ENCODE results near the gene CELF6. TPM values are rescaled to one million over a fixed set of nuclear protein-coding genes. Genes with fewer than 3 reads are reported as not detected.

Gene CELF6
- polyA plus RNA-seq, 1 donor from 2014 or later, result 68.6 TPM

DNA sequence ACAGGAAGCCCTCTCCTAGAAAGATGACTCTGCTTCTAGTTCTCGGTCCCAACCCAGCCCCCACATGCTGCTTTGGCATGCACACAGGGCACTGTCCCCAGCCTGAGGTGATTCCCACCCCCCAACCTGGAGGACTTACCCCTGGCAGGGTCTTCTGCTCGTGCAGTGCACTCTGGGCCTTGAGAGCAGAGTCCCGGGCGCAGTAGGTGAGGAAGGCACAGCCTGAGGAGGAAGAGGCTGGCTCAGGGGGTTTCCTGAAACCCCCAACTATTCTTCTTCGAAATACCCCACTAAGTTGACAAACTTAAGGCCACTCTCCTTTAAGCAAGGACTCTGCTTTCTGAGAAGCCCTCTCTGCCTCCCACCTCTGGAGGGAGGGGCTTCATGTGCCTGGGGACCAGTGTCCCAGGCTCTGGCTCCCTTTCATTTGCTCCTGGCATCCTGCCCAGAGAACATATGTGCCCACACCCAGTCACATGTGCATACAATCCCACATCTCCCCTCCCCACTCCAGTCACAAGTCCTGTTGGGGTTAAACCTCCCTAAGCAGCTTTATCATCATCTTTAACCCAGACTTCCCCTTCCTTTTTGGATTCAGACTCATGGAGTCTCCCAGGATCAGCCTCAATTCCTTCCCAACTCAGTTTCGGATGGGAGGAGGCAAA is 4.1 kb downstream of the CELF6 start:
- Histone ChIP-seq H2AFZ (ENCODE audit: low read depth, low read length) (no peak overlapping the region), H3K9ac (ENCODE audit: low read length) (no peak overlapping the region), H3K4me2 (ENCODE audit: low read length) (no peak overlapping the region), H3K9me2 (ENCODE audit: insufficient read depth, low read length) (no peaks in the 10 kb centered on the region), H3K79me2 (replicated peaks; ENCODE audit: insufficient read depth, low read length) (peaks cover 4% of the 10 kb centered on the region), H3K4me3 (ENCODE audit: low read length) (peak overlapping the region; percentile 15), H3K36me3 (ENCODE audit: insufficient read depth, low read length) (no peaks in the 10 kb centered on the region), H3K27ac (ENCODE audit: low read length) (no peak overlapping the region), H3F3A (ENCODE audit: insufficient read depth, low read length, poor library complexity, severe bottlenecking) (no peaks in the 10 kb centered on the region), H3K27me3 (ENCODE audit: insufficient read depth, low read depth, low read length) (peaks cover 3% of the 10 kb centered on the region), H3K9me3 (ENCODE audit: low read length) (no peaks in the 10 kb centered on the region), H4K20me1 (ENCODE audit: insufficient read depth) (no peaks in the 10 kb centered on the region)
- TF ChIP-seq, protein P1, sequence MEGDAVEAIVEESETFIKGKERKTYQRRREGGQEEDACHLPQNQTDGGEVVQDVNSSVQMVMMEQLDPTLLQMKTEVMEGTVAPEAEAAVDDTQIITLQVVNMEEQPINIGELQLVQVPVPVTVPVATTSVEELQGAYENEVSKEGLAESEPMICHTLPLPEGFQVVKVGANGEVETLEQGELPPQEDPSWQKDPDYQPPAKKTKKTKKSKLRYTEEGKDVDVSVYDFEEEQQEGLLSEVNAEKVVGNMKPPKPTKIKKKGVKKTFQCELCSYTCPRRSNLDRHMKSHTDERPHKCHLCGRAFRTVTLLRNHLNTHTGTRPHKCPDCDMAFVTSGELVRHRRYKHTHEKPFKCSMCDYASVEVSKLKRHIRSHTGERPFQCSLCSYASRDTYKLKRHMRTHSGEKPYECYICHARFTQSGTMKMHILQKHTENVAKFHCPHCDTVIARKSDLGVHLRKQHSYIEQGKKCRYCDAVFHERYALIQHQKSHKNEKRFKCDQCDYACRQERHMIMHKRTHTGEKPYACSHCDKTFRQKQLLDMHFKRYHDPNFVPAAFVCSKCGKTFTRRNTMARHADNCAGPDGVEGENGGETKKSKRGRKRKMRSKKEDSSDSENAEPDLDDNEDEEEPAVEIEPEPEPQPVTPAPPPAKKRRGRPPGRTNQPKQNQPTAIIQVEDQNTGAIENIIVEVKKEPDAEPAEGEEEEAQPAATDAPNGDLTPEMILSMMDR (IDR thresholded peaks at IDR 0.05; ENCODE audit: poor library complexity, severe bottlenecking), result no peak
- TF ChIP-seq TAF1 (IDR thresholded peaks at IDR 0.05; ENCODE audit: low read depth) (no peak), POLR2AphosphoS5 (IDR thresholded peaks at IDR 0.05) (no peak), MXI1 (conservative IDR thresholded peaks at IDR 0.05; ENCODE audit: poor library complexity, severe bottlenecking) (no peak), EZH2 (IDR thresholded peaks at IDR 0.05; ENCODE audit: borderline replicate concordance, insufficient read depth, low read length, poor library complexity, severe bottlenecking) (no peak), EP300 (conservative IDR thresholded peaks at IDR 0.05; ENCODE audit: poor library complexity, severe bottlenecking) (no peak), RAD21 (conservative IDR thresholded peaks at IDR 0.05) (no peak), SMC3 (conservative IDR thresholded peaks at IDR 0.05; ENCODE audit: poor library complexity) (no peak)
- TF ChIP-seq, protein P2, sequence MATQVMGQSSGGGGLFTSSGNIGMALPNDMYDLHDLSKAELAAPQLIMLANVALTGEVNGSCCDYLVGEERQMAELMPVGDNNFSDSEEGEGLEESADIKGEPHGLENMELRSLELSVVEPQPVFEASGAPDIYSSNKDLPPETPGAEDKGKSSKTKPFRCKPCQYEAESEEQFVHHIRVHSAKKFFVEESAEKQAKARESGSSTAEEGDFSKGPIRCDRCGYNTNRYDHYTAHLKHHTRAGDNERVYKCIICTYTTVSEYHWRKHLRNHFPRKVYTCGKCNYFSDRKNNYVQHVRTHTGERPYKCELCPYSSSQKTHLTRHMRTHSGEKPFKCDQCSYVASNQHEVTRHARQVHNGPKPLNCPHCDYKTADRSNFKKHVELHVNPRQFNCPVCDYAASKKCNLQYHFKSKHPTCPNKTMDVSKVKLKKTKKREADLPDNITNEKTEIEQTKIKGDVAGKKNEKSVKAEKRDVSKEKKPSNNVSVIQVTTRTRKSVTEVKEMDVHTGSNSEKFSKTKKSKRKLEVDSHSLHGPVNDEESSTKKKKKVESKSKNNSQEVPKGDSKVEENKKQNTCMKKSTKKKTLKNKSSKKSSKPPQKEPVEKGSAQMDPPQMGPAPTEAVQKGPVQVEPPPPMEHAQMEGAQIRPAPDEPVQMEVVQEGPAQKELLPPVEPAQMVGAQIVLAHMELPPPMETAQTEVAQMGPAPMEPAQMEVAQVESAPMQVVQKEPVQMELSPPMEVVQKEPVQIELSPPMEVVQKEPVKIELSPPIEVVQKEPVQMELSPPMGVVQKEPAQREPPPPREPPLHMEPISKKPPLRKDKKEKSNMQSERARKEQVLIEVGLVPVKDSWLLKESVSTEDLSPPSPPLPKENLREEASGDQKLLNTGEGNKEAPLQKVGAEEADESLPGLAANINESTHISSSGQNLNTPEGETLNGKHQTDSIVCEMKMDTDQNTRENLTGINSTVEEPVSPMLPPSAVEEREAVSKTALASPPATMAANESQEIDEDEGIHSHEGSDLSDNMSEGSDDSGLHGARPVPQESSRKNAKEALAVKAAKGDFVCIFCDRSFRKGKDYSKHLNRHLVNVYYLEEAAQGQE (IDR thresholded peaks at IDR 0.05; ENCODE audit: borderline replicate concordance), result no peak

DNA sequence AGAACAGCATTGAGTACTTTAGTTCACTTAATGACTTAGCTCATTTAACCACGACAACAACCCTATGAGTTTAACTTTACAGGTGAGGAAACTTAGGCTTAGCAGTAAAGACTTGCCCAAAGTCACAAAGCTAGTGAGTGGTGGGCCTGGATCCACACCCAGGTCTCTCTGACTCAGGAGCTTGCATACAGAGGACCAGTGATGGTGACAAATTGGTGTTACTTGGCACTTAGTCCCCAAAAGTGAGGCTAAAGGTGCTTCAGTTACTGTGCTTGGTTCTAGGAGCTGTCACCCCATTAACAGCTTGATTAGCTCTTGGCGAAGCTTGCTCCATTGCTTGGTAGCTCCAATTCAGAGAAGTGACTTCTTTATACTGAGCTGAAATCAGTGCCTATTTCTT is 6.1 kb downstream of the CELF6 start:
- Histone ChIP-seq H2AFZ (ENCODE audit: low read depth, low read length) (no peak overlapping the region), H3K9me2 (ENCODE audit: insufficient read depth, low read length) (no peaks in the 10 kb centered on the region), H3K9ac (ENCODE audit: low read length) (no peak overlapping the region), H3K79me2 (replicated peaks; ENCODE audit: insufficient read depth, low read length) (peaks cover 4% of the 10 kb centered on the region), H3K27ac (ENCODE audit: low read length) (no peak overlapping the region), H4K20me1 (ENCODE audit: insufficient read depth) (no peaks in the 10 kb centered on the region), H3K36me3 (ENCODE audit: insufficient read depth, low read length) (no peaks in the 10 kb centered on the region), H3K4me3 (ENCODE audit: low read length) (no peak overlapping the region), H3F3A (ENCODE audit: insufficient read depth, low read length, poor library complexity, severe bottlenecking) (no peaks in the 10 kb centered on the region), H3K27me3 (ENCODE audit: insufficient read depth, low read depth, low read length) (no peaks in the 10 kb centered on the region), H3K4me2 (ENCODE audit: low read length) (no peak overlapping the region), H3K9me3 (ENCODE audit: low read length) (no peaks in the 10 kb centered on the region)
- TF ChIP-seq EZH2 (IDR thresholded peaks at IDR 0.05; ENCODE audit: borderline replicate concordance, insufficient read depth, low read length, poor library complexity, severe bottlenecking) (no peak), TAF1 (IDR thresholded peaks at IDR 0.05; ENCODE audit: low read depth) (no peak), POLR2AphosphoS5 (IDR thresholded peaks at IDR 0.05) (no peak), EP300 (conservative IDR thresholded peaks at IDR 0.05; ENCODE audit: poor library complexity, severe bottlenecking) (no peak), SMC3 (conservative IDR thresholded peaks at IDR 0.05; ENCODE audit: poor library complexity) (no peak)
